WTC11 (cell line): ENCODE data around the gene ZNHIT2. TPM values are rescaled to one million over a fixed set of nuclear protein-coding genes. Genes with fewer than 3 reads are reported as not detected.

Source experiments
- ATAC-seq: fragments of 200-7000 bp; cut with Tn5 transposase; 2 replicates; pipeline ENCODE4 v1.10.0; 2021; ENCODE audit warnings: mild to moderate bottlenecking, moderate library complexity
- Bru-seq: library from RNA; stranded (reverse); fragments of 400-500 nt; gene quantifications from one replicate; lab custom pipeline; 2021; lab: Mats Ljungman, UMichigan
- CTCF ChIA-PET: fragments of 300-600 bp; sonication (Branson Sonifier 250); formaldehyde crosslinking; loops from one replicate; lab custom pipeline; 2021; ENCODE audit warnings: antibody characterized with exemption; lab: Charles Lee
- POLR2A ChIA-PET: fragments of 350-600 bp; sonication (Branson Sonifier 250); formaldehyde crosslinking; loops from one replicate; lab custom pipeline; 2021; ENCODE audit warnings: antibody characterized with exemption; lab: Charles Lee
- DNase-seq: peaks from one replicate; pipeline ENCODE4 v3.0.0; 2021; ENCODE audit warnings: low spot score
- H3K27ac Mint-ChIP-seq: 2 replicates; pipeline ENCODE4 v1.8.0; 2021; ENCODE audit warnings: mixed read lengths
- H3K27me3 Mint-ChIP-seq: 2 replicates; pipeline ENCODE4 v1.8.0; 2021; ENCODE audit warnings: low read depth, mild to moderate bottlenecking, moderate library complexity, mixed read lengths
- H3K36me3 Mint-ChIP-seq: 2 replicates; pipeline ENCODE4 v1.8.0; 2021; ENCODE audit warnings: mixed read lengths
- H3K4me1 Mint-ChIP-seq: 2 replicates; pipeline ENCODE4 v1.8.0; 2022; ENCODE audit warnings: mixed read lengths
- H3K4me3 Mint-ChIP-seq: 2 replicates; pipeline ENCODE4 v1.8.0; 2021; ENCODE audit warnings: mild to moderate bottlenecking, moderate library complexity, mixed read lengths
- H3K9me3 Mint-ChIP-seq: 2 replicates; pipeline ENCODE4 v1.8.0; 2021; ENCODE audit warnings: mixed read lengths
- CREM ChIP-seq: sonication (generic); formaldehyde crosslinking; IDR thresholded peaks from 2 replicates; pipeline ENCODE4 v1.8.1; 2022; ENCODE audit warnings: mild to moderate bottlenecking, missing genetic modification reagents, moderate library complexity
- ETV6 ChIP-seq: sonication (generic); formaldehyde crosslinking; IDR thresholded peaks from 2 replicates; pipeline ENCODE4 v1.8.1; 2022; ENCODE audit warnings: mild to moderate bottlenecking, missing genetic modification reagents
- FOXP1 ChIP-seq: sonication (generic); formaldehyde crosslinking; IDR thresholded peaks from 2 replicates; pipeline ENCODE4 v1.8.0; 2022; ENCODE audit warnings: missing genetic modification reagents, mild to moderate bottlenecking, moderate library complexity, borderline replicate concordance
- JAZF1 ChIP-seq: fragments of 250-450 bp; sonication (Bioruptor Pico); IDR thresholded peaks from 2 replicates; pipeline ENCODE4 v1.9.0; 2021; ENCODE audit warnings: moderate library complexity, mild to moderate bottlenecking, inconsistent platforms
- JUN ChIP-seq: sonication (generic); formaldehyde crosslinking; IDR thresholded peaks from 2 replicates; pipeline ENCODE4 v1.8.0; 2023; ENCODE audit warnings: mild to moderate bottlenecking, missing genetic modification reagents
- KAT7 ChIP-seq: sonication (generic); formaldehyde crosslinking; IDR thresholded peaks from 2 replicates; pipeline ENCODE4 v1.8.1; 2023; ENCODE audit warnings: missing genetic modification reagents, mild to moderate bottlenecking, borderline replicate concordance
- NFATC4 ChIP-seq: fragments of 250-450 bp; sonication (Bioruptor Pico); IDR thresholded peaks from 2 replicates; pipeline ENCODE4 v1.9.0; 2021; ENCODE audit warnings: mild to moderate bottlenecking
- RELA ChIP-seq: sonication (generic); formaldehyde crosslinking; IDR thresholded peaks from 2 replicates; pipeline ENCODE4 v1.8.1; 2022; ENCODE audit warnings: missing genetic modification reagents, mild to moderate bottlenecking, borderline replicate concordance
- SMAD4 ChIP-seq: sonication (generic); formaldehyde crosslinking; IDR thresholded peaks from 2 replicates; pipeline ENCODE4 v1.8.0; 2022; ENCODE audit warnings: mild to moderate bottlenecking, missing genetic modification reagents
- TCF7 ChIP-seq: sonication (generic); formaldehyde crosslinking; IDR thresholded peaks from 2 replicates; pipeline ENCODE4 v1.8.0; 2022; ENCODE audit warnings: mild to moderate bottlenecking, low read depth, missing genetic modification reagents, moderate library complexity
- ZBTB21 ChIP-seq: sonication (generic); formaldehyde crosslinking; IDR thresholded peaks from 2 replicates; pipeline ENCODE4 v1.8.1; 2023; ENCODE audit warnings: mild to moderate bottlenecking, missing genetic modification reagents, borderline replicate concordance
- ZNF232 ChIP-seq: sonication (generic); formaldehyde crosslinking; IDR thresholded peaks from 2 replicates; pipeline ENCODE4 v1.8.0; 2022; ENCODE audit warnings: mild to moderate bottlenecking, missing genetic modification reagents
- ZNF396 ChIP-seq: fragments of 250-450 bp; sonication (Bioruptor Pico); IDR thresholded peaks from 2 replicates; pipeline ENCODE4 v1.8.0; 2021; ENCODE audit warnings: mild to moderate bottlenecking, moderate library complexity, borderline replicate concordance
- ZNF416 ChIP-seq: fragments of 250-450 bp; sonication (Bioruptor Pico); IDR thresholded peaks from 2 replicates; pipeline ENCODE4 v1.9.0; 2021; ENCODE audit warnings: mild to moderate bottlenecking, inconsistent platforms
- long read RNA-seq, 3 experiments: library from RNA in 1 of 3; library from capped mRNA in 1 of 3; library from polyadenylated mRNA in 1 of 3; unstranded in 2 of 3; stranded (forward) in 1 of 3; transcript quantifications; one replicate each; pipeline ENCODE4 v2.0.0, GENCODE V29; 2021
- total RNA-seq: library from RNA; stranded (reverse); gene quantifications from 3 replicates; pipeline ENCODE4 v1.2.3, GENCODE V29; 2021
- TF ChIP-seq, protein P1 (sequence below): fragments of 250-450 bp; sonication (Bioruptor Pico); IDR thresholded peaks from 2 replicates; pipeline ENCODE4 v1.9.0; 2021; ENCODE audit warnings: mild to moderate bottlenecking
- TF ChIP-seq, protein P2 (sequence below): sonication (generic); formaldehyde crosslinking; IDR thresholded peaks from 2 replicates; pipeline ENCODE4 v1.8.0; 2022; ENCODE audit warnings: missing genetic modification reagents
- TF ChIP-seq, protein P3 (sequence below): sonication (generic); formaldehyde crosslinking; IDR thresholded peaks from 2 replicates; pipeline ENCODE4 v1.8.0; 2022; ENCODE audit warnings: mild to moderate bottlenecking, missing genetic modification reagents
- TF ChIP-seq, protein P4 (sequence below): sonication (generic); formaldehyde crosslinking; IDR thresholded peaks from 2 replicates; pipeline ENCODE4 v1.8.0; 2022; ENCODE audit warnings: mild to moderate bottlenecking, missing genetic modification reagents
- TF ChIP-seq, protein P5 (sequence below): sonication (generic); formaldehyde crosslinking; IDR thresholded peaks from 2 replicates; pipeline ENCODE4 v1.8.1; 2022; ENCODE audit warnings: missing genetic modification reagents, borderline replicate concordance

ZNHIT2 gene
- total RNA-seq (15.9 to 18.3 TPM (median 16.7 TPM) in 3 replicates), Bru-seq, nascent RNA (percentile 49 among the genes with signal in this experiment)
- long read RNA-seq, experiment 1, transcript ZNHIT2-201 (1 exons, 1,306 nt), result major isoform, 41 of 41 reads
- long read RNA-seq, experiment 1, partial matches to known transcripts, result 0 of 41 reads
- long read RNA-seq, experiment 1, other reads (novel, unspliced or antisense), result 0 of 41 reads
- long read RNA-seq, experiment 2, transcript ZNHIT2-201 (1 exons, 1,306 nt), result major isoform, 20 of 20 reads
- long read RNA-seq, experiment 2, partial matches to known transcripts, result 0 of 20 reads
- long read RNA-seq, experiment 2, other reads (novel, unspliced or antisense), result 0 of 20 reads
- long read RNA-seq, experiment 3, transcript ZNHIT2-201 (1 exons, 1,306 nt), result major isoform, 5 of 5 reads
- long read RNA-seq, experiment 3, partial matches to known transcripts, result 0 of 5 reads
- long read RNA-seq, experiment 3, other reads (novel, unspliced or antisense), result 0 of 5 reads

DNA sequence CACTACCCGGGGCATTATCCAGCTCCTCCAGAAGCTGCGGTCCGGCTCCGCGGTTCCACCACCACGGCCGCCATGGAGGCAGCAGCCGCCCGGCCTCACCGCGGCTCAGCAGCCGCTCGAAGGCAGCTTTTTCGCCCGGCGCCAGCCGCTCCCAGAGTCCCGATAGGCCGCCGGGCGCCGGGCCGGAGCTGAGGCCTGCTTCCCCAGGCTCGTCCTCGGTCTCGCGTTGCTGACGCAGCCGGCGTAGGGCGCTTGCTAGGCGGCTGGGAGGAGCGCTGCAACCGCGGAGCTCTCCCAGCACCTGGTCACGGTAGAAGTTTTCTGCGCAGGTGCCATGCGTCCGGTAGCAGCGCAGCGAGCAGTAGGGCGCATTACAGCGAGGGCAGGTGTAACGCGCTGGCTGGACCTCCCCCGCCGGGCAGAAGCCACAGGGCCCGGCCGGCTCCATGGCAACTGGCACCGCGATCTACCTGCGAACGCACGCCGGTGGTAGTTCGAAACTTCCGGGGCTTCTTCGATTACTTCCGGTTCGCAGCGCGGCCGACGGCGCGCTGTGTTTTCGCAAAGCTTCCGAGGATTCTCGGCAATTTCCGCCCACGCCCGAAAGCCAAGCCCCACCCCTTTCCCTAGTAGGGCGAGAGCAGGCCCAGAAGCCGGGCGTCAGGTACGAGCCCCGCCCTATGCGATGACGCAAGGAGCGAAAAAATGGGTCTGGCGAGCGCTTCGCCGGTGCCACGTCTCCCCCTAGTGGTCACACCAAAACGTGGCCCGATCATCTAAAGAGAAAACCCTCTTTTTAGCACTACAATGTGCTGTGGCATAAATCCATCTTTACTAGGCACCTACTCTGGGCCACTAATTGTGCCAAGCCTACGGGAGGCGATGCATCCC, at the start of gene ZNHIT2:
Gene ZNHIT2, minus strand, starts transcription at position 496 of the 891 bp plus-strand sequence. Its CDS starts 48 bp downstream, at position 448.
- CTCF ChIA-PET, result interaction anchor here (0.6 to 5.7 kb wide), 31 partner anchors 6 to 668 kb away, joined by 3 to 56 read pairs (median 4); partner anchors contain the start of genes ARL2, CAPN1, CDC42BPG and CDC42EP2
- peak; percentile 69 for ATAC-seq
- H3K36me3 Mint-ChIP-seq, result peaks cover 37% of the 10 kb centered on the region
- peak; percentile 100 for DNase-seq
- POLR2A ChIA-PET, result interaction anchor here (0.6 to 2.3 kb wide), 6 partner anchors 16 to 339 kb away, joined by 3 to 11 read pairs (median 4); partner anchors contain the start of gene CAPN1
- H3K4me3 Mint-ChIP-seq, result peak within 1 kb of the TSS; percentile 86
- no peaks in the 10 kb centered on the region for H3K27me3 Mint-ChIP-seq
- peak within 1 kb of the TSS; percentile 100 for H3K27ac Mint-ChIP-seq
- H3K4me1 Mint-ChIP-seq, result peaks cover 22% of the 10 kb centered on the region
- no peaks in the 10 kb centered on the region for H3K9me3 Mint-ChIP-seq
- TF ChIP-seq JUN (peak; percentile 85; the same call in 1 of the 2 replicates), ZNF232 (CRISPR knock-in tag) (0 out of 2 replicates have a peak, but pooled peaks have one; percentile 21), JAZF1 (no peak), SMAD4 (no peak), ETV6 (CRISPR knock-in tag) (peak; percentile 81), FOXP1 (CRISPR knock-in tag) (no peak), KAT7 (no peak; the same call in 1 of the 2 replicates), ZBTB21 (CRISPR knock-in tag) (no peak), RELA (CRISPR knock-in tag) (peak; percentile 19), TCF7 (CRISPR knock-in tag) (no peak), NFATC4 (CRISPR knock-in tag) (peak; percentile 87), CREM (peak; percentile 80; the same call in 1 of the 2 replicates), ZNF416 (peak; percentile 88; the same call in 1 of the 2 replicates), ZNF396 (no peak)
- TF ChIP-seq, protein P1, sequence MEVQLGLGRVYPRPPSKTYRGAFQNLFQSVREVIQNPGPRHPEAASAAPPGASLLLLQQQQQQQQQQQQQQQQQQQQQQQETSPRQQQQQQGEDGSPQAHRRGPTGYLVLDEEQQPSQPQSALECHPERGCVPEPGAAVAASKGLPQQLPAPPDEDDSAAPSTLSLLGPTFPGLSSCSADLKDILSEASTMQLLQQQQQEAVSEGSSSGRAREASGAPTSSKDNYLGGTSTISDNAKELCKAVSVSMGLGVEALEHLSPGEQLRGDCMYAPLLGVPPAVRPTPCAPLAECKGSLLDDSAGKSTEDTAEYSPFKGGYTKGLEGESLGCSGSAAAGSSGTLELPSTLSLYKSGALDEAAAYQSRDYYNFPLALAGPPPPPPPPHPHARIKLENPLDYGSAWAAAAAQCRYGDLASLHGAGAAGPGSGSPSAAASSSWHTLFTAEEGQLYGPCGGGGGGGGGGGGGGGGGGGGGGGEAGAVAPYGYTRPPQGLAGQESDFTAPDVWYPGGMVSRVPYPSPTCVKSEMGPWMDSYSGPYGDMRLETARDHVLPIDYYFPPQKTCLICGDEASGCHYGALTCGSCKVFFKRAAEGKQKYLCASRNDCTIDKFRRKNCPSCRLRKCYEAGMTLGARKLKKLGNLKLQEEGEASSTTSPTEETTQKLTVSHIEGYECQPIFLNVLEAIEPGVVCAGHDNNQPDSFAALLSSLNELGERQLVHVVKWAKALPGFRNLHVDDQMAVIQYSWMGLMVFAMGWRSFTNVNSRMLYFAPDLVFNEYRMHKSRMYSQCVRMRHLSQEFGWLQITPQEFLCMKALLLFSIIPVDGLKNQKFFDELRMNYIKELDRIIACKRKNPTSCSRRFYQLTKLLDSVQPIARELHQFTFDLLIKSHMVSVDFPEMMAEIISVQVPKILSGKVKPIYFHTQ (CRISPR knock-in tag), result peak; percentile 79; the same call in 1 of the 2 replicates
- TF ChIP-seq, protein P2, sequence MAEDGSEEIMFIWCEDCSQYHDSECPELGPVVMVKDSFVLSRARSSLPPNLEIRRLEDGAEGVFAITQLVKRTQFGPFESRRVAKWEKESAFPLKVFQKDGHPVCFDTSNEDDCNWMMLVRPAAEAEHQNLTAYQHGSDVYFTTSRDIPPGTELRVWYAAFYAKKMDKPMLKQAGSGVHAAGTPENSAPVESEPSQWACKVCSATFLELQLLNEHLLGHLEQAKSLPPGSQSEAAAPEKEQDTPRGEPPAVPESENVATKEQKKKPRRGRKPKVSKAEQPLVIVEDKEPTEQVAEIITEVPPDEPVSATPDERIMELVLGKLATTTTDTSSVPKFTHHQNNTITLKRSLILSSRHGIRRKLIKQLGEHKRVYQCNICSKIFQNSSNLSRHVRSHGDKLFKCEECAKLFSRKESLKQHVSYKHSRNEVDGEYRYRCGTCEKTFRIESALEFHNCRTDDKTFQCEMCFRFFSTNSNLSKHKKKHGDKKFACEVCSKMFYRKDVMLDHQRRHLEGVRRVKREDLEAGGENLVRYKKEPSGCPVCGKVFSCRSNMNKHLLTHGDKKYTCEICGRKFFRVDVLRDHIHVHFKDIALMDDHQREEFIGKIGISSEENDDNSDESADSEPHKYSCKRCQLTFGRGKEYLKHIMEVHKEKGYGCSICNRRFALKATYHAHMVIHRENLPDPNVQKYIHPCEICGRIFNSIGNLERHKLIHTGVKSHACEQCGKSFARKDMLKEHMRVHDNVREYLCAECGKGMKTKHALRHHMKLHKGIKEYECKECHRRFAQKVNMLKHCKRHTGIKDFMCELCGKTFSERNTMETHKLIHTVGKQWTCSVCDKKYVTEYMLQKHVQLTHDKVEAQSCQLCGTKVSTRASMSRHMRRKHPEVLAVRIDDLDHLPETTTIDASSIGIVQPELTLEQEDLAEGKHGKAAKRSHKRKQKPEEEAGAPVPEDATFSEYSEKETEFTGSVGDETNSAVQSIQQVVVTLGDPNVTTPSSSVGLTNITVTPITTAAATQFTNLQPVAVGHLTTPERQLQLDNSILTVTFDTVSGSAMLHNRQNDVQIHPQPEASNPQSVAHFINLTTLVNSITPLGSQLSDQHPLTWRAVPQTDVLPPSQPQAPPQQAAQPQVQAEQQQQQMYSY (CRISPR knock-in tag), result peak; percentile 36; the same call in 1 of the 2 replicates
- TF ChIP-seq, protein P3, sequence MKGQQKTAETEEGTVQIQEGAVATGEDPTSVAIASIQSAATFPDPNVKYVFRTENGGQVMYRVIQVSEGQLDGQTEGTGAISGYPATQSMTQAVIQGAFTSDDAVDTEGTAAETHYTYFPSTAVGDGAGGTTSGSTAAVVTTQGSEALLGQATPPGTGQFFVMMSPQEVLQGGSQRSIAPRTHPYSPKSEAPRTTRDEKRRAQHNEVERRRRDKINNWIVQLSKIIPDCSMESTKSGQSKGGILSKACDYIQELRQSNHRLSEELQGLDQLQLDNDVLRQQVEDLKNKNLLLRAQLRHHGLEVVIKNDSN (CRISPR knock-in tag), result peak; percentile 61; the same call in 1 of the 2 replicates
- TF ChIP-seq, protein P4, sequence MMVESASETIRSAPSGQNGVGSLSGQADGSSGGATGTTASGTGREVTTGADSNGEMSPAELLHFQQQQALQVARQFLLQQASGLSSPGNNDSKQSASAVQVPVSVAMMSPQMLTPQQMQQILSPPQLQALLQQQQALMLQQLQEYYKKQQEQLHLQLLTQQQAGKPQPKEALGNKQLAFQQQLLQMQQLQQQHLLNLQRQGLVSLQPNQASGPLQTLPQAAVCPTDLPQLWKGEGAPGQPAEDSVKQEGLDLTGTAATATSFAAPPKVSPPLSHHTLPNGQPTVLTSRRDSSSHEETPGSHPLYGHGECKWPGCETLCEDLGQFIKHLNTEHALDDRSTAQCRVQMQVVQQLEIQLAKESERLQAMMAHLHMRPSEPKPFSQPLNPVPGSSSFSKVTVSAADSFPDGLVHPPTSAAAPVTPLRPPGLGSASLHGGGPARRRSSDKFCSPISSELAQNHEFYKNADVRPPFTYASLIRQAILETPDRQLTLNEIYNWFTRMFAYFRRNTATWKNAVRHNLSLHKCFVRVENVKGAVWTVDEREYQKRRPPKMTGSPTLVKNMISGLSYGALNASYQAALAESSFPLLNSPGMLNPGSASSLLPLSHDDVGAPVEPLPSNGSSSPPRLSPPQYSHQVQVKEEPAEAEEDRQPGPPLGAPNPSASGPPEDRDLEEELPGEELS (CRISPR knock-in tag), result peak; percentile 91
- TF ChIP-seq, protein P5, sequence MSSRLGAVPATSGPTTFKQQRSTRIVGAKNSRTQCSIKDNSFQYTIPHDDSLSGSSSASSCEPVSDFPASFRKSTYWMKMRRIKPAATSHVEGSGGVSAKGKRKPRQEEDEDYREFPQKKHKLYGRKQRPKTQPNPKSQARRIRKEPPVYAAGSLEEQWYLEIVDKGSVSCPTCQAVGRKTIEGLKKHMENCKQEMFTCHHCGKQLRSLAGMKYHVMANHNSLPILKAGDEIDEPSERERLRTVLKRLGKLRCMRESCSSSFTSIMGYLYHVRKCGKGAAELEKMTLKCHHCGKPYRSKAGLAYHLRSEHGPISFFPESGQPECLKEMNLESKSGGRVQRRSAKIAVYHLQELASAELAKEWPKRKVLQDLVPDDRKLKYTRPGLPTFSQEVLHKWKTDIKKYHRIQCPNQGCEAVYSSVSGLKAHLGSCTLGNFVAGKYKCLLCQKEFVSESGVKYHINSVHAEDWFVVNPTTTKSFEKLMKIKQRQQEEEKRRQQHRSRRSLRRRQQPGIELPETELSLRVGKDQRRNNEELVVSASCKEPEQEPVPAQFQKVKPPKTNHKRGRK (CRISPR knock-in tag), result no peak
